Activated CD4-positive, alpha-beta T cell treated with anti-CD3 and anti-CD28 coated beads, Interleukin-2, amount 50 U/mL, for 24 hours (primary cell): ENCODE results near the gene NRCAM.
"Not testable (repeated sequence)": the region's sequence is repeated elsewhere in the genome, so short reads cannot be mapped to it uniquely, and the experiment has no call there.

Experiments used
- DNase-seq, 2 donors: peaks; one replicate each; pipeline ENCODE4 v3.0.0-alpha.2; 2020; ENCODE audit warnings: low read depth in 1 of 2, low spot score in 1 of 2

Gene NRCAM

GRCh38 chr7:108403597-108404217 lies 52.5 kb downstream of the NRCAM start:
- no peak for DNase-seq

GRCh38 chr7:108402865-108403264 lies 53.4 kb downstream of the NRCAM start:
- DNase-seq: no peak

GRCh38 chr7:108396080-108396479 lies 60.2 kb downstream of the NRCAM start:
- DNase-seq: no peak

GRCh38 chr7:108395426-108395825 lies 60.8 kb downstream of the NRCAM start:
- no peak for DNase-seq

- DNase-seq: not testable (repeated sequence)
These were observed 63.1 kb downstream of the NRCAM start for GRCh38 chr7:108393097-108393496.

GRCh38 chr7:108387686-108388085 lies 68.5 kb downstream of the NRCAM start:
- DNase-seq: not testable (repeated sequence)

GRCh38 chr7:108385834-108386422 lies 70.3 kb downstream of the NRCAM start:
- DNase-seq: no peak

GRCh38 chr7:108384716-108385483 lies 71.3 kb downstream of the NRCAM start:
- no peak for DNase-seq

- DNase-seq: no peak
These were observed 73.3 kb downstream of the NRCAM start for GRCh38 chr7:108382932-108383331.

GRCh38 chr7:108380517-108380916 lies 75.7 kb downstream of the NRCAM start:
- no peak for DNase-seq

GRCh38 chr7:108376206-108376605 lies 80.0 kb downstream of the NRCAM start:
- DNase-seq: no peak

GRCh38 chr7:108375668-108376067 lies 80.6 kb downstream of the NRCAM start:
- DNase-seq: no peak

- DNase-seq: no peak
These were observed 81.3 kb downstream of the NRCAM start for GRCh38 chr7:108374899-108375298.

- DNase-seq: no peak
These were observed 83.6 kb downstream of the NRCAM start for GRCh38 chr7:108372618-108373017.

- no peak for DNase-seq
These were observed 85.6 kb downstream of the NRCAM start for GRCh38 chr7:108370616-108371015.

- DNase-seq: no peak
These were observed 87.8 kb downstream of the NRCAM start for GRCh38 chr7:108368466-108368865.

- DNase-seq: no peak
These were observed 88.3 kb downstream of the NRCAM start for GRCh38 chr7:108367946-108368345.

GRCh38 chr7:108367314-108367713 lies 88.9 kb downstream of the NRCAM start:
- DNase-seq: no peak

- DNase-seq: no peak
These were observed 92.6 kb downstream of the NRCAM start for GRCh38 chr7:108363659-108364058.

GRCh38 chr7:108360058-108360800 lies 96.0 kb downstream of the NRCAM start:
- DNase-seq: no peak

- no peak for DNase-seq
These were observed 97.7 kb downstream of the NRCAM start for GRCh38 chr7:108358553-108358952.

GRCh38 chr7:108351729-108352131 lies 104.5 kb downstream of the NRCAM start:
- DNase-seq: no peak
